ENCODE measurements around the gene CLPSL1.

GRCh38 chr6:35774116-35774794 lies 6.6 kb upstream of the CLPSL1 start:
- TF ChIP-seq EZH2 (optimal IDR thresholded peaks at IDR 0.05; ENCODE audit: low read depth, low read length) (no peak), CTCF (IDR thresholded peaks at IDR 0.05; ENCODE audit: low read length) (no peak)
